A673 (cell line): ENCODE results near the gene CDR2L. TPM values are rescaled to one million over a fixed set of nuclear protein-coding genes. Genes with fewer than 3 reads are reported as not detected.

Source experiments
- BruUV-seq: library from RNA; stranded (reverse); fragments of 400-500 nt; replicated peaks from 2 replicates; lab custom pipeline; 2021; lab: Mats Ljungman, UMichigan
- CTCF ChIA-PET: fragments of 300-600 bp; sonication (Branson Sonifier 250); formaldehyde crosslinking; loops from one replicate; lab custom pipeline; 2022; ENCODE audit warnings: antibody characterized with exemption; lab: Charles Lee
- POLR2A ChIA-PET: fragments of 300-600 bp; sonication (Branson Sonifier 250); formaldehyde crosslinking; loops from one replicate; lab custom pipeline; 2022; ENCODE audit warnings: antibody characterized with exemption; ENCODE audit not compliant: low non-redundant PET; lab: Charles Lee
- DNase-seq: peaks from one replicate; pipeline ENCODE4 v3.0.0-alpha.2; 2015; ENCODE audit warnings: low spot score
- H3K27ac ChIP-seq: fragments of 200-600 bp; sonication (generic); 2 replicates; pipeline ENCODE4 v1.5.1; 2016; ENCODE audit warnings: mixed run types, low read depth, mild to moderate bottlenecking, mixed read lengths, antibody characterized with exemption, low read length; ENCODE audit not compliant: poor library complexity, severe bottlenecking
- H3K27me3 ChIP-seq: fragments of 200-600 bp; sonication (generic); replicated peaks from 2 replicates; pipeline ENCODE4 v1.6.1; 2017; ENCODE audit warnings: mixed run types, low read depth, mild to moderate bottlenecking, mixed read lengths, antibody characterized with exemption, low read length; ENCODE audit not compliant: insufficient read depth, poor library complexity
- H3K36me3 ChIP-seq: fragments of 200-600 bp; sonication (generic); 2 replicates; pipeline ENCODE4 v1.6.1; 2016; ENCODE audit warnings: mixed run types, mild to moderate bottlenecking, mixed read lengths, antibody characterized with exemption, low read length; ENCODE audit not compliant: insufficient read depth, poor library complexity, severe bottlenecking
- H3K4me1 ChIP-seq: fragments of 200-600 bp; sonication (generic); 2 replicates; pipeline ENCODE4 v1.6.1; 2017; ENCODE audit warnings: mixed run types, mild to moderate bottlenecking, mixed read lengths, antibody characterized with exemption, low read length; ENCODE audit not compliant: insufficient read depth, poor library complexity, severe bottlenecking
- H3K4me3 ChIP-seq: fragments of 200-600 bp; sonication (generic); 2 replicates; pipeline ENCODE4 v1.5.1; 2016; ENCODE audit warnings: low read depth, mixed run types, mild to moderate bottlenecking, mixed read lengths, low read length; ENCODE audit not compliant: poor library complexity, severe bottlenecking
- H3K9me3 ChIP-seq: fragments of 200-600 bp; sonication (generic); 2 replicates; pipeline ENCODE4 v1.6.1; 2016; ENCODE audit warnings: mixed run types, low read depth, mild to moderate bottlenecking, mixed read lengths, antibody characterized with exemption, low read length; ENCODE audit not compliant: poor library complexity, severe bottlenecking
- EZH2 ChIP-seq: fragments of 200-600 bp; sonication (generic); IDR thresholded peaks from 2 replicates; pipeline ENCODE4 v1.6.1; 2017; ENCODE audit warnings: borderline replicate concordance, low read depth, mild to moderate bottlenecking, mixed read lengths, antibody characterized with exemption, low read length; ENCODE audit not compliant: poor library complexity, severe bottlenecking
- intact Hi-C: fragments of 100-400 bp; cut with micrococcal nuclease; formaldehyde crosslinking; loops from one replicate; pipeline ENCODE4 v1.10.0; 2022; ENCODE audit not compliant: unreplicated experiment
- total RNA-seq: library from RNA; stranded (reverse); gene quantifications from 2 replicates; pipeline ENCODE4 v1.2.3, GENCODE V29; 2021
- TF ChIP-seq, protein P1 (sequence below): fragments of 300-800, 200-600 bp; sonication (generic); conservative IDR thresholded peaks from 2 replicates; pipeline ENCODE4 v1.5.1; 2017; ENCODE audit warnings: low read depth, mild to moderate bottlenecking, antibody characterized with exemption, low read length, moderate library complexity, mixed read lengths

CDR2L gene
- total RNA-seq, 1 experiment from 2014 or later: 5.8 TPM

DNA sequence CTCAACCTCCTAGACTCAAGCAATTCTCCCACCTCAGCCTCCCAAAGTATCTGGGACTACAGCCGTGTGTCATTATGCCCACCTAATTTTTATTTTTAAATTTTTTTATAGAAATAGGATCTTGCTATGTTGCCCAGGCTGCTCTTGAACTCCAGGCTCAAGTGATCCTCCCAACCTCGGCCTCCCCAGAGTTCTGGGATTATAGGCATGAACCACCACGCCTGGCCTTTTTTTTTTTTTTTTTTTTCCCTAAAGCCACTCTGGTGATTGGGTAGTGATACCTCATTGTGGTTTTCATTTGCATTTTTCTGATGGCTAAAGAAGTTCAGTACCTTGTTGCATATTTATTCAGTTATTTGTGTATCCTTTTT lies 1.2 kb upstream of the CDR2L start:
- CTCF ChIA-PET: no interaction called here
- POLR2A ChIA-PET: no interaction called here
- Histone ChIP-seq H3K27me3 (no peaks in the 10 kb centered on the region), H3K36me3 (no peaks in the 10 kb centered on the region), H3K27ac (no peak overlapping the region), H3K9me3 (no peaks in the 10 kb centered on the region), H3K4me1 (peaks cover 18% of the 10 kb centered on the region), H3K4me3 (no peak overlapping the region)
- TF ChIP-seq, protein P1, sequence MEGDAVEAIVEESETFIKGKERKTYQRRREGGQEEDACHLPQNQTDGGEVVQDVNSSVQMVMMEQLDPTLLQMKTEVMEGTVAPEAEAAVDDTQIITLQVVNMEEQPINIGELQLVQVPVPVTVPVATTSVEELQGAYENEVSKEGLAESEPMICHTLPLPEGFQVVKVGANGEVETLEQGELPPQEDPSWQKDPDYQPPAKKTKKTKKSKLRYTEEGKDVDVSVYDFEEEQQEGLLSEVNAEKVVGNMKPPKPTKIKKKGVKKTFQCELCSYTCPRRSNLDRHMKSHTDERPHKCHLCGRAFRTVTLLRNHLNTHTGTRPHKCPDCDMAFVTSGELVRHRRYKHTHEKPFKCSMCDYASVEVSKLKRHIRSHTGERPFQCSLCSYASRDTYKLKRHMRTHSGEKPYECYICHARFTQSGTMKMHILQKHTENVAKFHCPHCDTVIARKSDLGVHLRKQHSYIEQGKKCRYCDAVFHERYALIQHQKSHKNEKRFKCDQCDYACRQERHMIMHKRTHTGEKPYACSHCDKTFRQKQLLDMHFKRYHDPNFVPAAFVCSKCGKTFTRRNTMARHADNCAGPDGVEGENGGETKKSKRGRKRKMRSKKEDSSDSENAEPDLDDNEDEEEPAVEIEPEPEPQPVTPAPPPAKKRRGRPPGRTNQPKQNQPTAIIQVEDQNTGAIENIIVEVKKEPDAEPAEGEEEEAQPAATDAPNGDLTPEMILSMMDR: no peak
- no peak for TF ChIP-seq EZH2
- no TSS peak for BruUV-seq
- no peak for DNase-seq
- intact Hi-C loops: loop anchor here (2.0 kb wide), 1 partner anchor 27 kb away; the partner anchor contains the start of gene MRPL58

DNA sequence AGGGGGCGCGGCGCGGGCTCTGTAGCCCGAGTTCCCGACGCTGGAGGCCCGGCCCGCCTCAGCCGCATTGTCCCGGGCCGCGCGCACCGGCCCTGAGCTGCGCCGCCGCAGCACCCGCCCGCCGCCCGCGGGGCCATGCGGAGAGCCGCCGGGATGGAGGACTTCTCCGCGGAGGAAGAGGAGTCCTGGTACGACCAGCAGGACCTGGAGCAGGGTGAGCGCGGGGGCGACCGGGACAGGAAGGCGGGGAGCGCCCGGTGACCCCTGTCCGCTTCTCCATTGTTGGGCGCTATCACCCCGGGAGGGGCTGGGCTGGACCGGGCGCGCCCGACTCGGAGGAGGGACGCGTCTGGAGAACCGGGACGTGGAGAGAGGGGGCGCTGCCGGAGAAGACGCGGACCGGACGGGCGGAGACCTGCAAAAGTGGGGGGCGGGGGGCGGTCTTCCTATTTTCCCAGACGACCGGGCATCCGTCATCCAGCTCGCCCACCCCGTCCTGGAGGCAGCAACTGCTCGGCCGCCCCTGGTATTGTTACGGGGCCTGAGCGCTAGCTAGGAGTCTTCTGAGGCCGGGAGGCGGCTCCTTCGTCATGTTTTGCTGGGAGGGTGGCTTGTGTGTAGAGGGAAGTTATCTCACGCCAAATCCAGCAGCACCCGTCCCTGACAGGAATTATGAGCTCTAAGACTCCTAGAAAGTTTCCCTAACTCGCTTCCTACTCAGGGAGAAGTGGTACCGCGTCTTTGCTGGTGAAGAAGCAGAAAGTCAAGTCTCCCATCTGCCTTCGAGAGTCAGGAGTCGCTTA lies 678 bp downstream of the CDR2L start:
- Histone ChIP-seq H3K9me3 (no peaks in the 10 kb centered on the region), H3K4me1 (peaks cover 6% of the 10 kb centered on the region), H3K27me3 (no peaks in the 10 kb centered on the region), H3K4me3 (peak overlapping the region; percentile 84), H3K36me3 (no peaks in the 10 kb centered on the region), H3K27ac (peak overlapping the region; percentile 71)
- intact Hi-C loops: loop anchor here (2.0 kb wide), 1 partner anchor 25 kb away; the partner anchor contains the start of gene MRPL58
- POLR2A ChIA-PET: no interaction called here
- CTCF ChIA-PET: interaction anchor here (0.8 to 2.0 kb wide), 4 partner anchors 16 to 424 kb away, joined by 3 to 14 read pairs (median 8); partner anchors contain the start of genes HID1 and MRPL58
- TF ChIP-seq, protein P1: peak; percentile 50
- TF ChIP-seq EZH2: no peak
- DNase-seq: peak; percentile 63
- no TSS peak for BruUV-seq

DNA sequence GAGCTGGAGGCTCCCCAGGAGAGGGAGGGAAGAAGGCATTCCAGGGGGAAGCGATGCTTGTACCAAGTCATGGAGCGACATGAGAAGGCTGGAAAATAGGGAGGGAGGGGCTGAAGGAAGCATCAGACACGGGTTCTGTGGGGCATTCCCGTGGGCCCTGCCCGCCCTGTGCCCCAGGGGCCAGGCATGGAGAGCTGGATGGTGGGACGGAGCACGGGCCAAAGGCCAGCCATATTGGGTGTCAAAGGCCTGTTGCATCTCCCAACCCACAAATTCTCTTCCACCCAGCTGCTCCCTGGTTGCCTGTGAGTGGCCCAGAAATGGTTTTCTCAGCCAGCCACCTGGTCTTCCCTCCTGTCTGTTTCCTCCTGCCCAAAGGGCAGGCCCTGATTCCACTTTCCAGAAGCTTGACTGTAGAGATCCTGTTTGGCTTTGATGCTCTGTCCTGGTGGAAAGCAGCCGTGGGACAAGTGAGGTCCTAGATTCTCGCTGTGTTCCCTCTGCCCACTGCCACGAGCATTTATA lies 3.2 kb downstream of the CDR2L start:
- H3K27ac ChIP-seq: no peak overlapping the region
- DNase-seq: no peak
- CTCF ChIA-PET: no interaction called here
- intact Hi-C loops: no loop called here
- H3K4me1 ChIP-seq: peaks cover 6% of the 10 kb centered on the region
- POLR2A ChIA-PET: no interaction called here
- no peaks in the 10 kb centered on the region for H3K27me3 ChIP-seq
- no peaks in the 10 kb centered on the region for H3K36me3 ChIP-seq
- TF ChIP-seq, protein P1: no peak
- no peak for TF ChIP-seq EZH2
- H3K9me3 ChIP-seq: no peaks in the 10 kb centered on the region
- BruUV-seq: no TSS peak
- no peak overlapping the region for H3K4me3 ChIP-seq
